ENCODE data around the gene TMEM179.
"Not testable (repeated sequence)": the region's sequence is repeated elsewhere in the genome, so short reads cannot be mapped to it uniquely, and the experiment has no call there.

The TMEM179 gene

GRCh38 chr14:104585966-104586697, 18.4 kb downstream of the TMEM179 start:
- no peak for DNase-seq

- no peak for DNase-seq
Observed at GRCh38 chr14:104584557-104584956, 20.0 kb downstream of the TMEM179 start.

GRCh38 chr14:104583424-104584306, 20.9 kb downstream of the TMEM179 start:
- no peak for DNase-seq

GRCh38 chr14:104582662-104583061, 21.9 kb downstream of the TMEM179 start:
- no peak for DNase-seq

GRCh38 chr14:104582005-104582404, 22.6 kb downstream of the TMEM179 start:
- no peak for DNase-seq

GRCh38 chr14:104581521-104581920, 23.1 kb downstream of the TMEM179 start:
- no peak for DNase-seq

- DNase-seq = no peak
Observed at GRCh38 chr14:104580961-104581360, 23.6 kb downstream of the TMEM179 start.

- not testable (repeated sequence) for DNase-seq
Observed at GRCh38 chr14:104579939-104580338, 24.6 kb downstream of the TMEM179 start.

- DNase-seq = no peak
Observed at GRCh38 chr14:104579507-104579906, 25.1 kb downstream of the TMEM179 start, which contains the start of gene C14orf180. C14orf180 (plus strand) TSS chr14:104579764; CDS start chr14:104586431, 6,667 bp downstream.

GRCh38 chr14:104578321-104578720, 26.3 kb downstream of the TMEM179 start:
- DNase-seq = no peak

- no peak for DNase-seq
Observed at GRCh38 chr14:104577847-104578301, 26.7 kb downstream of the TMEM179 start.

- no peak for DNase-seq
Observed at GRCh38 chr14:104577426-104577825, 27.1 kb downstream of the TMEM179 start.

- no peak for DNase-seq
Observed at GRCh38 chr14:104576970-104577332, 27.6 kb downstream of the TMEM179 start.

GRCh38 chr14:104576232-104576969, 28.2 kb downstream of the TMEM179 start:
- no peak for DNase-seq

- no peak for DNase-seq
Observed at GRCh38 chr14:104574978-104575583, 29.5 kb downstream of the TMEM179 start.

GRCh38 chr14:104574536-104574935, 30.0 kb downstream of the TMEM179 start:
- DNase-seq = no peak

- no peak for DNase-seq
Observed at GRCh38 chr14:104573930-104574329, 30.6 kb downstream of the TMEM179 start.

GRCh38 chr14:104572668-104573067, 31.9 kb downstream of the TMEM179 start:
- no peak for DNase-seq

GRCh38 chr14:104572024-104572626, 32.4 kb downstream of the TMEM179 start:
- no peak for DNase-seq

- no peak for DNase-seq
Observed at GRCh38 chr14:104571246-104571645, 33.3 kb downstream of the TMEM179 start.

- DNase-seq = no peak
Observed at GRCh38 chr14:104569435-104569834, 35.1 kb downstream of the TMEM179 start.

- DNase-seq = no peak
Observed at GRCh38 chr14:104568620-104569019, 36.0 kb downstream of the TMEM179 start.

GRCh38 chr14:104567957-104568225, 36.7 kb downstream of the TMEM179 start:
- DNase-seq = no peak
